Upper lobe of left lung (tissue), 6 donors: Measurements from ENCODE around the gene AFAP1. TPM values are rescaled to one million over a fixed set of nuclear protein-coding genes. Genes with fewer than 3 reads are reported as not detected.

Experiments
- ATAC-seq, 2 donors: fragments of 200-7000 bp; cut with Tn5 transposase; one replicate each; pipeline ENCODE4 v1.9.1; 2022; ENCODE audit warnings: mild to moderate bottlenecking in 2 of 2, moderate library complexity in 2 of 2; ENCODE audit not compliant: low FRiP score in 2 of 2
- DNase-seq, 2 donors: peaks; one replicate each; pipeline ENCODE4 v3.0.0-alpha.2; 2019 to 2020
- H3K27ac ChIP-seq, 4 donors: fragments of 200-600 bp; sonication (generic); one replicate each; pipeline ENCODE4 v1.5.1; 2016 to 2019
- H3K27me3 ChIP-seq, 4 donors: fragments of 200-600 bp; sonication (generic); one replicate each; pipeline ENCODE4 v1.5.1; 2017 to 2019
- H3K36me3 ChIP-seq, 4 donors: fragments of 200-600 bp; sonication (generic); one replicate each; pipeline ENCODE4 v1.5.1; 2016 to 2019
- H3K4me1 ChIP-seq, 4 donors: fragments of 200-600 bp; sonication (generic); one replicate each; pipeline ENCODE4 v1.5.1; 2018 to 2019
- H3K4me3 ChIP-seq, 4 donors: fragments of 200-600 bp; sonication (generic); one replicate each; pipeline ENCODE4 v1.5.1; 2017 to 2019; ENCODE audit warnings: mild to moderate bottlenecking in 2 of 4, moderate library complexity in 1 of 4
- H3K9me3 ChIP-seq, 4 donors: fragments of 200-600 bp; sonication (generic); one replicate each; pipeline ENCODE4 v1.5.1; 2018 to 2019
- EP300 ChIP-seq, 4 donors: sonication (generic); formaldehyde crosslinking; IDR thresholded peaks; one replicate each; pipeline ENCODE4 v1.5.1; 2017; ENCODE audit warnings: antibody characterized with exemption in 4 of 4, control low read depth in 2 of 4
- POLR2A ChIP-seq, 4 donors: fragments of 450-650 bp; IDR thresholded peaks; one replicate each; pipeline ENCODE4 v1.5.1; 2016 to 2017; ENCODE audit warnings: antibody characterized with exemption in 4 of 4, mild to moderate bottlenecking in 2 of 4
- POLR2AphosphoS5 ChIP-seq, 2 donors: sonication (generic); formaldehyde crosslinking; IDR thresholded peaks; one replicate each; pipeline ENCODE4 v1.5.1; 2017; ENCODE audit warnings: antibody characterized with exemption in 2 of 2
- WGBS, 2 donors: methylation state at CpG; one replicate each; pipeline ENCODE4 v1.1.5; 2017 to 2018; 5-methylcytosine and 5-hydroxymethylcytosine counted together
- total RNA-seq, 6 donors: library from RNA; depleted of rRNA in 4 of 6; stranded (reverse); fragments of >200 nt in 4 of 6; gene quantifications; one replicate each; pipeline versions ENCODE4 v1.1.0 to v1.2.1, GENCODE V29; 2016 to 2021
- TF ChIP-seq, protein P1 (sequence below), 6 experiments: fragments of 450-650 bp in 4 of 6; fragments of 200-600 bp in 2 of 6; sonication (generic) in 2 of 6; IDR thresholded peaks; one replicate each; pipeline ENCODE4 v1.5.1; 2016 to 2019; ENCODE audit warnings: antibody characterized with exemption in 6 of 6
- donor health status: DM: no; HTN: no; CAD: no; lungs with moderate emphysema.
- donor health status: DM: no; HTN: yes; CAD: no; lungs with severe emphysema.

AFAP1 gene
- total RNA-seq, 6 donors from 2014 or later = 10.9 to 26.7 (median 19.2) TPM

DNA sequence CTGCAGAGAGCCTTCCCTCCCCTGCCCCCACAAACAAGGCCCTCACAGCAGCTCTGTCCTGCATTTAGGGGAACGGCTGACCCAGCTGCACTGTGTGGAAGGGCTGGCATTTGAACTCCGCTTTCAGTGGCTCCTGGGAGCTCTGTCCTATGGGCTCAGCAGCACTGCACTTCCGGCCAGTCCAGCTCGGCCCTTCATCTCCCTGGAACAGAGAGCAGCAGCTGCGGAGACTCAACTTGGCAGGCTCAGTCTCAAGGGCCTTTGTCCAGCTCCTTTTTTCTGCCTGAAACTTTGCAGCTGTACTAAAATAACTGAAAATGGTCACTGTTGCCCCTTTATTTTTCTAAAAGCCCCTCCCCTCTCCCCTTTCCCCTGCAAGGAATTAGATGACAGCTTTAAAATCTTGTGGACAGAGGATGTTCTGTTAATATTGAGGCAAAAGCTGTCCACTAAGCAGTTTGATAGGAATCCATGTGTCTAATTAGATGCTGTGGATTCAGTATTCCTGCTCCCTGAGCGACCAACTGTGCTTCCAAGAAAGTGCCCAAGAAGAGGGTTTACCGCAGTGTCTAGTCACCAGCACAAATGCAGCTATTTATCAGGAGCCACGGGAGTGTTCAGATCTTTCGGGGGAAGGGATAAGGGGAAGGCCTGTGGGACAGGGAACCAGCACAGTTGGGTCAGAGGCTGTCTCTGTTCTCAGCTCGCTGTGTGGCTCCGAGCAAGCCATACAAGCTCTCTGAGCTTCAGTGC, 133.1 kb downstream of the AFAP1 start:
- ATAC-seq (peak; percentile 71 to 78), DNase-seq (peak in 1 of 2 donors; percentile 70)
- TF ChIP-seq, protein P1, sequence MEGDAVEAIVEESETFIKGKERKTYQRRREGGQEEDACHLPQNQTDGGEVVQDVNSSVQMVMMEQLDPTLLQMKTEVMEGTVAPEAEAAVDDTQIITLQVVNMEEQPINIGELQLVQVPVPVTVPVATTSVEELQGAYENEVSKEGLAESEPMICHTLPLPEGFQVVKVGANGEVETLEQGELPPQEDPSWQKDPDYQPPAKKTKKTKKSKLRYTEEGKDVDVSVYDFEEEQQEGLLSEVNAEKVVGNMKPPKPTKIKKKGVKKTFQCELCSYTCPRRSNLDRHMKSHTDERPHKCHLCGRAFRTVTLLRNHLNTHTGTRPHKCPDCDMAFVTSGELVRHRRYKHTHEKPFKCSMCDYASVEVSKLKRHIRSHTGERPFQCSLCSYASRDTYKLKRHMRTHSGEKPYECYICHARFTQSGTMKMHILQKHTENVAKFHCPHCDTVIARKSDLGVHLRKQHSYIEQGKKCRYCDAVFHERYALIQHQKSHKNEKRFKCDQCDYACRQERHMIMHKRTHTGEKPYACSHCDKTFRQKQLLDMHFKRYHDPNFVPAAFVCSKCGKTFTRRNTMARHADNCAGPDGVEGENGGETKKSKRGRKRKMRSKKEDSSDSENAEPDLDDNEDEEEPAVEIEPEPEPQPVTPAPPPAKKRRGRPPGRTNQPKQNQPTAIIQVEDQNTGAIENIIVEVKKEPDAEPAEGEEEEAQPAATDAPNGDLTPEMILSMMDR (IDR thresholded peaks at IDR 0.05) = no peak
- TF ChIP-seq POLR2AphosphoS5 (IDR thresholded peaks at IDR 0.05) = peak in 1 of 2 donors; percentile 23
- Histone ChIP-seq H3K36me3 (peaks cover 0 to 12% (median 0%) of the 10 kb centered on the region in 4 donors), H3K27ac (peak overlapping the region; percentile 79 to 82 (median 80)), H3K27me3 (no peaks in the 10 kb centered on the region), H3K4me1 (peaks cover 40 to 43% (median 42%) of the 10 kb centered on the region in 4 donors), H3K4me3 (no peak overlapping the region), H3K9me3 (no peaks in the 10 kb centered on the region)
- 60 to 62% methylated on average over 10 to 11 of the region's 11 CpGs for WGBS, 2 donors

DNA sequence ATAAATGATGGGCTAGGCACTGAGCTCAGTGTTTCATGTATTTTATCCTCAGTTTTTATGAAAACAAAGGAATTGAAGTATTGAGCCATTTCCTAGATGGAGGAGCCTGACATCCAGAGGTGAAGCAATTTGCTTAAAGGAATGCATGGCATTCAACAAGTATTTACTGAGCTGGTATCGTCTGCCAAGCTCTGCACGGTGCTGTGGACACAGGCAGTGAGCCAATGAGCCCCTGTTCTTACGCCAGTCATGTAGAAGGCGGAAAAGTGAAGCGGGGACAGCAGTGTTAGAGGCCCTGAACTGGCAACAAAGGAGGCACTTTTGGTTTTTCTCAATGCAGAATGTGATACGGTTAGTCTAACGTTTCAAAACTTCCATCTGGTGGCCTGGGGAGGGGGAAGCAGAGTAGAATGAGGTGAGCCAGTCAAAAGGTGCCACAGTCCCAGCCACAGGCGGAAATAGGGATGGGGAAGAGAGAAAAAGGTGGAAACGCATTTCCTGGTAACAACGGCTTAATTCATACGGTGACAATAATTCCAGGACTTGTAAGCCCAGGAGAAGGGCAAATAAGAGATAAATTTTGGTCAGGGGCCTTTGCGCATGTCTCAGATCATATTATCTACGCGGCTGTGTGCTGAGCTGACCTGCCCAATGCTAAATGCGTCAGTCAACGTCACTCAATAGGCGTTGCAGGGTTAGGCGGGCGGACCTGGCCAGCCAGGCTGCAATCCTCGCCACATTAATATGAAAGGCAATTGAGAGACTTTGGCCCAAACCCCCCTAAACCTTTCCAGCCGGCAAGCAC, 133.9 kb downstream of the AFAP1 start:
- DNase-seq = peak in 1 of 2 donors; percentile 87
- Histone ChIP-seq H3K4me3 (no peak overlapping the region), H3K36me3 (peaks cover 0 to 16% (median 0%) of the 10 kb centered on the region in 4 donors), H3K4me1 (peaks cover 33 to 43% (median 37%) of the 10 kb centered on the region in 4 donors), H3K27ac (peak overlapping the region; percentile 79 to 82 (median 80)), H3K27me3 (no peaks in the 10 kb centered on the region), H3K9me3 (no peaks in the 10 kb centered on the region)
- 52% methylated on average over 18 to 21 of the region's 21 CpGs for WGBS, 2 donors
- TF ChIP-seq, protein P1 (IDR thresholded peaks at IDR 0.05) = no peak
- TF ChIP-seq POLR2A (IDR thresholded peaks at IDR 0.05) (no peak), POLR2AphosphoS5 (IDR thresholded peaks at IDR 0.05) (peak in 1 of 2 donors; percentile 46), EP300 (IDR thresholded peaks at IDR 0.05) (peak in 1 of 4 donors; percentile 87)
- ATAC-seq = peak; percentile 50 to 89

DNA sequence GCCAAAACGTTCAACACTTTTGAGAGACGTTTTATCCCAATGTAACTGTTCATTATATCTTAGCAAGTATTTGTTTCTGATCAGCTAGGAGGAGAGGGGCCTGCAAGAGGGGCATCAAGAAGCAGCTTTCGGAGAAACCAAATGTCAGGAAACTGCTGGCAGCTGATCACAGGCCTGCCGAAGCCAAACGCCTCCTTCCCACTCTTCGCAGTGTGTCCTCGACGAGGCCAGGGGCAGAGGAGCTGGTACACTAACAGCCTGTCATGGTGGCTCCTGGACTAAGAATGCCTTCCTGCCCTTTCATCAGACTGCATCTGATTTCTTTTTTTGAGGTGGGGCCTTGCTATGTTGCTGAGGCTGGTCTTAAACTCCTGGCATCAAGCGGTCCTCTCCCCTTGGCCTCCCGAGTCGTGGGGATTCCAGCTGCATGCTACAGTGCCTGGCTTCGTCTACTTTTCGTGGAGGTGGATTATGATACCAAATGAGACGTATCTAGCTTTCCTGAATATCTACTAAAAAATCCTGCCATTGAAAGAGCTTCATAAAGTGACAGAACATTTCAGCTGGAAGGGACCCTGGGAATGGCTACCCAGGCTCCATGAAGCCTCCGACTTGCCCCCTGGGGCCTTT, 134.8 kb downstream of the AFAP1 start:
- no peaks in the 10 kb centered on the region for H3K9me3 ChIP-seq
- ATAC-seq (no peak), DNase-seq (no peak)
- H3K4me3 ChIP-seq = no peak overlapping the region
- H3K27ac ChIP-seq = peak overlapping the region in 3 of 4 donors; percentile 33 to 80 (median 39)
- H3K36me3 ChIP-seq = peaks cover 0 to 24% (median 5%) of the 10 kb centered on the region in 4 donors
- H3K27me3 ChIP-seq = no peaks in the 10 kb centered on the region
- TF ChIP-seq POLR2AphosphoS5 (IDR thresholded peaks at IDR 0.05) = no peak
- TF ChIP-seq, protein P1 (IDR thresholded peaks at IDR 0.05) = no peak
- no peak for TF ChIP-seq EP300 (IDR thresholded peaks at IDR 0.05)
- no peak for TF ChIP-seq POLR2A (IDR thresholded peaks at IDR 0.05)
- peaks cover 33 to 43% (median 35%) of the 10 kb centered on the region in 4 donors for H3K4me1 ChIP-seq
- whole genome bisulfite sequencing, 2 donors = 73 to 74% methylated on average over 15 of the region's 15 CpGs

DNA sequence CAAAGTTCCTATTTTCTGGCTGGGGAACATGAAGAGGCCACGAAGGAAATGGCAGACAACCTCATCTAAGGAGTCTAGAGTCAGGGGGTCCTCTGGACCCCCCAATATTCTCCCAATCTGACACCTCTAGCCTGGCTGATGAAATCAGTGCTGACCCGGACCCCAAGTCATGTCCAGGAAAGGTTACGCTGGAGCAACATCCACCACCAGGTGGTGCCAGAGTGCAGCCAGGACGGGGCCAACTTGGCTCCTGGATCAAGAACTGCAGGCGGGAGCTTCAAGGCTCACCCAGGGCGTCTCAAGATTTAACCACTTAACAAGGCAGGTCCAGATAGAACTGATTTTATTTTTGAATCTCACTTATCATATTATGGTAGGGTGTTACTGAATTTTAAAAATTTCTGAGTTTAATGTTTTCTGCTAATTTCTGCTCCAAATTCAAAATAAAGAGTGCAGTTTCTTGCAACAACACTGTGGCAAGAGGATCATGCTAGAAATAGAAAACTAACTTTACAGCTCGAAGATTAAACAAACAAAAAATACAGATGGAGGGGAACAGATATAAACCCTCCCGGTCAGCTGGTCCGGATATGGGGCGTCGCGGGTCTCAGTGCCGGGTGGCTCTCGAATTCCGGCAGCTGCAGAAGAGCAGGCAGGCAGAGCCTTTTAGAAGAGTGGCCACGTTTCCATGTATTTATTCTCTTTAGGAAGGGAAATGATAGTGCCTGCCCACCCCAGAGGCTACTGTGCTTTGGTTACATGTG, 135.5 kb downstream of the AFAP1 start:
- Histone ChIP-seq H3K4me1 (peaks cover 33 to 43% (median 35%) of the 10 kb centered on the region in 4 donors), H3K36me3 (peaks cover 0 to 28% (median 9%) of the 10 kb centered on the region in 4 donors), H3K27me3 (no peaks in the 10 kb centered on the region), H3K9me3 (no peaks in the 10 kb centered on the region), H3K27ac (peak overlapping the region in 2 of 4 donors; percentile 33 to 80), H3K4me3 (no peak overlapping the region)
- WGBS, 2 donors = 27 to 38% methylated on average over 16 of the region's 16 CpGs
- ATAC-seq (peak; percentile 76 to 84), DNase-seq (peak; percentile 82 to 86)
- TF ChIP-seq, protein P1 (IDR thresholded peaks at IDR 0.05) = peak; percentile 76 to 92 (median 88)
- TF ChIP-seq EP300 (IDR thresholded peaks at IDR 0.05) (no peak), POLR2A (IDR thresholded peaks at IDR 0.05) (no peak), POLR2AphosphoS5 (IDR thresholded peaks at IDR 0.05) (no peak)
